GM10266 (cell line): ENCODE data around the gene CYP21A2.
"Not testable (repeated sequence)": the region's sequence is repeated elsewhere in the genome, so short reads cannot be mapped to it uniquely, and the experiment has no call there.

ENCODE experiments used
- DNase-seq: peaks from one replicate; pipeline ENCODE4 v3.0.0; 2012; ENCODE audit errors: extremely low spot score
- TF ChIP-seq, protein P1 (sequence below): IDR thresholded peaks from 2 replicates; pipeline ENCODE4 v1.5.1; 2012; ENCODE audit warnings: mild to moderate bottlenecking, low read depth; ENCODE audit not compliant: control insufficient read depth, insufficient read depth; ENCODE audit errors: missing control alignments

The CYP21A2 gene

DNA sequence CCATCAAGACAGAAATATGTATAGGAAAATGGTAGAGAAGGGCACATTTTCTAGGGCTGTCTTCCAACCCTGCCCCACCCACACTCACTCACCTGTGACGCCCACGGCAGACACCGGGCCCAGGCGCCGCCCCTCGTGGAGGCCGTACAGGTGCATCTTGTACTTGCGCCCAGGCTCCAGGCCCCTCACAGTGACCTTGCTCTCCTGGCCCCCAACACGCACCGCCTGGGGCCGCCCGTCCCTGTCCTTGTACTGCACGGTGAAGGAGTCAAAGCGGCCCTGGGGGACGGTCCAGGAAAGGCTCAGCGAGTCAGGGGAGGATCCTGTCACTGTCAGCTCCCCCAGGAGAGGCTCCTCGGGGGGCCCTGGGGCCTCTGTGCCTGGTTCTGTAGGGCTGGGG, 19.8 kb downstream of the CYP21A2 start:
- TF ChIP-seq, protein P1, sequence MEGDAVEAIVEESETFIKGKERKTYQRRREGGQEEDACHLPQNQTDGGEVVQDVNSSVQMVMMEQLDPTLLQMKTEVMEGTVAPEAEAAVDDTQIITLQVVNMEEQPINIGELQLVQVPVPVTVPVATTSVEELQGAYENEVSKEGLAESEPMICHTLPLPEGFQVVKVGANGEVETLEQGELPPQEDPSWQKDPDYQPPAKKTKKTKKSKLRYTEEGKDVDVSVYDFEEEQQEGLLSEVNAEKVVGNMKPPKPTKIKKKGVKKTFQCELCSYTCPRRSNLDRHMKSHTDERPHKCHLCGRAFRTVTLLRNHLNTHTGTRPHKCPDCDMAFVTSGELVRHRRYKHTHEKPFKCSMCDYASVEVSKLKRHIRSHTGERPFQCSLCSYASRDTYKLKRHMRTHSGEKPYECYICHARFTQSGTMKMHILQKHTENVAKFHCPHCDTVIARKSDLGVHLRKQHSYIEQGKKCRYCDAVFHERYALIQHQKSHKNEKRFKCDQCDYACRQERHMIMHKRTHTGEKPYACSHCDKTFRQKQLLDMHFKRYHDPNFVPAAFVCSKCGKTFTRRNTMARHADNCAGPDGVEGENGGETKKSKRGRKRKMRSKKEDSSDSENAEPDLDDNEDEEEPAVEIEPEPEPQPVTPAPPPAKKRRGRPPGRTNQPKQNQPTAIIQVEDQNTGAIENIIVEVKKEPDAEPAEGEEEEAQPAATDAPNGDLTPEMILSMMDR = no peak
- DNase-seq = no peak

DNA sequence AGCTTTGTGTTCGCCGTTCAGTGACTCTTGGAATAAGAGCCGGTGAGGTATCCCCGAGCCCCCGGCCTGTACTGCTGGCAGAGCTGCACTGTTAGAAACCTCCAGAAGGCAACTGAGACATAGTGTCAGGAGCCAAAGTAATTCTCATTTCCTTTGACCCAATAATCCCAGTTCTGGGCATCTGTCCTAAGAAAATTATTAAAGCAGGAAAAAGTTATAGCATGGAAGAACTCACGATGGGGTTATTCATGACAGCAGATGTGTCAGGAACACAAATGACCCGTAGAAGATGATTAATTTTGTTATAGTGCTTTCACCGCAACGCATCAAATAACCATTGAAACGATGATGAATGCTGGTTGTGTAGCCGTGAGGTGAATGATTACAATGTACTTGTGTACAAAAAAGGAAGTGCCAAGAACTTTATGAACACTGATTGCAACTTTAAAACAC, 20.3 kb downstream of the CYP21A2 start:
- TF ChIP-seq, protein P1 = no peak
- no peak for DNase-seq

DNA sequence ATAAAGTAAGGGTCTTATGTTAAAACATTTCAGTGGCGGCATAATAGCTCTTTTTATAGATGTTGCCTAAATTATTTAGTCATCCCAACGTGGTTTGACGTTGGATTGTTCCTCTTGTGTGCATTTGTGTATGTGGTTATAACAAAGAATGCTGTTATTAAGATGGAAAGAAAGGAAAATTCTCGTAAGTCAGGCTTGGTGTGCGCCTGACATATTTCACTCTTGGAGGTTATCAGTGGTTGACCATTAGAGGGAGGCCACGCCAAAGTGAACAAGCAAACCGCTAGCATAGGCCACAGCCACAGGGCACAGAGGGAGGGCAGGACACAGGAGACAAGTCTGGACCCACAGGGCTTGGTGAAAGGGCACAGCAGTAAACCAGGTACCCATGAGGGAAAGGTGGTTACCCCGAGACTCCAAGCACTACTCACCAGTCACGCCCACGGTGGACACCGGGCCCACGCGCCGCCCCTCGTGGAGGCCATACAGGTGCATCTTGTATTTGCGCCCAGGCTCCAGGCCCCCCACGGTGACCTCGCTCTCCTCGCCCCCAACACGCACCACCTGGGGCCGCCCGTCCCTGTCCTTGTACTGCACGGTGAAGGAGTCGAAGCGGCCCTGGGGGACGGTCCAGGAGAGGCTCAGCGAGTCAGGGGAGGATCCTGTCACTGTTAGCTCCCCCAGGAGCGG, 22.9 kb downstream of the CYP21A2 start:
- TF ChIP-seq, protein P1 = no peak
- no peak for DNase-seq

DNA sequence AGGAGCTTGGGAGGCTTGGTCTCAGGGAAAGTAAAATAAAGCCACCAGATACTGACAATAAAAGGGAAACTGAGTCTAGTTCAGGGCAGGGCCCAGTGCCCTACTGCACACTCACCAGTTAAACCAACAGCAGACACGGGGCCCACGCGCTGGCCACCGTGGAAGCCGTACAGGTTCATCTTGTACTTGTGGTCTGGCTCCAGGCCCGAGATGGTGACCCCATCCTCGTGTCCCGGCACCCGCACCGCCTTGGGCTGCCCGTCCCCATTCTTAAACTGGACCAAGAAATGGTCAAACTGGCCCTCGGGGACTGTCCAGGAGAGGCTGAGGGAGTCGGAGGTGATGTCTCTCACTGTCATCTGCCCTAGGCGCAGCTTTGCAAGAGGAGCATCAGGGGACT, 26.5 kb downstream of the CYP21A2 start:
- DNase-seq = no peak
- TF ChIP-seq, protein P1 = no peak

DNA sequence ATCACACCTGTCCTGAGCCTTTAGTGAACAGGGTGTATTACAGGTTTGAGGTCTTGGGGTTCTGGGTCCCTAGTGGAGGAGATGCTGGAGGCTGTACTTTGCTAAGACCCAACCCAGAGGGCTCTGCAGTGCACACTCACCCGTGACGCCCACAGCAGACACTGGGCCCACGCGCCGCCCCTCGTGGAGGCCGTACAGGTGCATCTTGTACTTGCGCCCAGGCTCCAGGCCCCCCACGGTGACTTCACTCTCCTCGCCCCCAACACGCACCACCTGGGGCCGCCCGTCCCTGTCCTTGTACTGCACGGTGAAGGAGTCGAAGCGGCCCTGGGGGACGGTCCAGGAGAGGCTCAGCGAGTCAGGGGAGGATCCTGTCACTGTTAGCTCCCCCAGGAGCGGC, 29.3 kb downstream of the CYP21A2 start:
- not testable (repeated sequence) for DNase-seq

DNA sequence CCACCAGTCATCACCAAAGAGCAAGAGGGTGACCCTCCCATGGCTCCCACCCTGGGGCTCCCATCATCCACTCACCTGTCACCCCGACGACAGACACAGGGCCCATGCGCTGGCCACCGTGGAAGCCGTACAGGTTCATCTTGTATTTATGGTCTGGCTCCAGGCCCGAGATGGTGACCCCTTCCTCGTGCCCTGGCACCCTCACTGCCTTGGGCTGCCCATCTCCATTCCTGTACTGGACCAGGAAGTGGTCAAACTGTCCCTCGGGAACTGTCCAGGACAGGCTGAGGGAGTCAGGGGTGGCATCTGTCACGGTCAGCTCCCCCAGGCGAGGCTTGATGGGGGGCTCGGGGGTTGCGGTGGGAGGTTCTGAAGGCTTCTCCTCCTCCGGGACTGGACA, 30.1 kb downstream of the CYP21A2 start:
- DNase-seq = not testable (repeated sequence)

DNA sequence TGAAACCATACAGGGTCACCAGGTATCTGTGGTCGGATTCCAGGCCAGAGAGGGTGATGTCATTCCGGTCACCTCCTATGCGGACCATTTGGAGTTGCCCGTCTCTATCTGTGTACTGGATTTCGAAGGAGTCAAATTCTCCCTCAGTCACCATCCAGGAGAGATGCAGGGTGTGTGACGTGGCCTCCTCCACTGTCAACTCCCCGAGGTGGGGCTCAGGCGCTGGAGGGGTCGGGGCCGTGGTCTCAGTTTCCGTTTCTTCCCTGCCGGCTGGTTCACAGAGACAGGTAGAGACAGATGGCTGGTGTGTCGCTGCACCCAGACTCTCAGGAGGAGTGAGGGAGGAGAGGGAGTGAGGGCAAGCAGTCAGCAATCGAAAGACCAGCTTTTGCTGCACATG, 30.7 kb downstream of the CYP21A2 start:
- TF ChIP-seq, protein P1 = no peak

DNA sequence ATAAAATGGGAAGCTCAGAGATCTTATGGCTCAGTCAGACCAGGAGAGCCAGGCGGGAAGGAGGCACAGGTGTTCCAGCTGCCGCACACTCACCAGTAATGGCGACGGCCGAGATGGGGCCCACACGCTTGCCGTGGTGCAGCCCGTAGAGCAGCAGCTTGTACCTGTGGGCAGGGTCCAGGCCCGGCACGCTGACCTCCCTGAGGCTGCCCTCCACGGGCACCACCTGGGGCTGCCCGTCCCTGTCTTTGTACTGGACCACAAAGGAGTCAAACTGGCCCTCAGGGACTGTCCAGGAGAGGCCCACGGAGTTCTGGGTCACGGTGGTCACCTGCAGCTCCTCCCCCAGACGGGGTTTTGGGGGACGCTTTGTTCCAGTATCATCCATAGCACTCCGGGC, 31.2 kb downstream of the CYP21A2 start:
- no peak for DNase-seq
- TF ChIP-seq, protein P1 = no peak

More for the DNA sequence above, 30.7 kb downstream of the CYP21A2 start:
- no peak for DNase-seq
